ENCODE results near the gene BAZ2A.

DNA sequence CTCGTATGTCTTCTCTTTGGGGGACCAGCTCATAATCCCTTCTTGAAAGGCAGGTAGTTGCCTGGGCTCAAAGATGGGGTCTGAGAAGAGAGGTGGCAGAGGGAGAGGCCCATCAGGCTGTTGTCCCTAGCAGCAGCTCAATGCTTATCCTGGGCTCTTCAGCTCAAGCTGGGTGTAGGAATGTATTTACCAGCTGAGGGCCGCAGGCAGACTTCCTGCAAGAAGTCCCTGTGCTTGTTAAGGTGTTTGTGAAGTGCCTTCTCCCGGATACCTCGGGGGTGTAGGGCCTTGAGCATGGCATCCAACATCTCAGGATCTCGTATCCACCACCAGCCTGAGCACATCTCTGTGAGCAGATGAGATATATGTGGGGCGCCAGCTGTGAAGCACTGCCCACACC lies 29.4 kb downstream of the BAZ2A start:
- TF ChIP-seq, protein P1, sequence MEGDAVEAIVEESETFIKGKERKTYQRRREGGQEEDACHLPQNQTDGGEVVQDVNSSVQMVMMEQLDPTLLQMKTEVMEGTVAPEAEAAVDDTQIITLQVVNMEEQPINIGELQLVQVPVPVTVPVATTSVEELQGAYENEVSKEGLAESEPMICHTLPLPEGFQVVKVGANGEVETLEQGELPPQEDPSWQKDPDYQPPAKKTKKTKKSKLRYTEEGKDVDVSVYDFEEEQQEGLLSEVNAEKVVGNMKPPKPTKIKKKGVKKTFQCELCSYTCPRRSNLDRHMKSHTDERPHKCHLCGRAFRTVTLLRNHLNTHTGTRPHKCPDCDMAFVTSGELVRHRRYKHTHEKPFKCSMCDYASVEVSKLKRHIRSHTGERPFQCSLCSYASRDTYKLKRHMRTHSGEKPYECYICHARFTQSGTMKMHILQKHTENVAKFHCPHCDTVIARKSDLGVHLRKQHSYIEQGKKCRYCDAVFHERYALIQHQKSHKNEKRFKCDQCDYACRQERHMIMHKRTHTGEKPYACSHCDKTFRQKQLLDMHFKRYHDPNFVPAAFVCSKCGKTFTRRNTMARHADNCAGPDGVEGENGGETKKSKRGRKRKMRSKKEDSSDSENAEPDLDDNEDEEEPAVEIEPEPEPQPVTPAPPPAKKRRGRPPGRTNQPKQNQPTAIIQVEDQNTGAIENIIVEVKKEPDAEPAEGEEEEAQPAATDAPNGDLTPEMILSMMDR (IDR thresholded peaks at IDR 0.05): no peak
- no peak for TF ChIP-seq POLR2A (IDR thresholded peaks at IDR 0.05)

All from lower leg skin (tissue), 3 donors.